Measurements from ENCODE around the gene KIF5A.

The KIF5A gene

DNA sequence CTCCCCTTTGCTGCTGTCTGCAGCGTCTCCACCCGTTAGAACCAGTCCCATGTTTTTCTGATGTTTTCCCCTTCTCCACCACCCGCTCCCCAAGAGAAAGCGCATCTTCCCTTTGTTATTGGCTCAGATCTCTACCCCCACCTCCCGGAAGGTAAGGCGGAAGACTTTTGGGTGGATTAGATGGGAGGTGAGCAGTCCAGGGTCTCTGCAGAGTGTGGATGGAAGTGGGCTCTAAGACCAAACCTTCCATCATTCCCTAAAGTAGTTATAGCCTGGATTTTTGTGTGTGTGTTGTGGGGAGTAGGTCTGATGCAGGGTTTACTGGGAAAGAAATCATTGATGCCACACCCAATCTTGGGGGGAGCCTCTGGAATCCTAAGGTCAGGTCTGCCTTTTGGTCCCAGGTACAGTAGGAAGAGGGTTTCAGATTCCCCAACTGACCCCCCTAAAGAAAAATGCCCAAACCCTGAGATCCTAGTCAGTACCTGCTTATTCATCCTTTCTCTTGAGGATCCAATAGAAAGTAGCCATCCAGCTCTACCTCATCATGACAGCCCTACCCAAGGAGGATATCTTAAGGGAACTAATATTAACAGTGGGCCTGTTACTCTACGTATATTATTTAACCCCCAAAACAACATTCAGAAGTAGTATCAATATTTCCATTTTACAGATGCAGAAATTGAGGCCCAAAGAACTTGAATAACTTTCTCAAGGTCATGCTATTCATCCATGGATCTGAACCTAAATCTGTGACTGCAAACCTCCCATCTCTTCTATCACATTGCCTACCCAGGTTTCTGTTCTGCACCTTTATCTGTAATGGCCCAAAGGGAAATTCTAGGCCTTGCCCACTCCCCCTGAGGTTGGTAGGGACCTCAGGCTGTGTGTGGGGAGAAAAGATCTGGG lies 1.1 kb downstream of the KIF5A start:
- TF ChIP-seq, protein P1, sequence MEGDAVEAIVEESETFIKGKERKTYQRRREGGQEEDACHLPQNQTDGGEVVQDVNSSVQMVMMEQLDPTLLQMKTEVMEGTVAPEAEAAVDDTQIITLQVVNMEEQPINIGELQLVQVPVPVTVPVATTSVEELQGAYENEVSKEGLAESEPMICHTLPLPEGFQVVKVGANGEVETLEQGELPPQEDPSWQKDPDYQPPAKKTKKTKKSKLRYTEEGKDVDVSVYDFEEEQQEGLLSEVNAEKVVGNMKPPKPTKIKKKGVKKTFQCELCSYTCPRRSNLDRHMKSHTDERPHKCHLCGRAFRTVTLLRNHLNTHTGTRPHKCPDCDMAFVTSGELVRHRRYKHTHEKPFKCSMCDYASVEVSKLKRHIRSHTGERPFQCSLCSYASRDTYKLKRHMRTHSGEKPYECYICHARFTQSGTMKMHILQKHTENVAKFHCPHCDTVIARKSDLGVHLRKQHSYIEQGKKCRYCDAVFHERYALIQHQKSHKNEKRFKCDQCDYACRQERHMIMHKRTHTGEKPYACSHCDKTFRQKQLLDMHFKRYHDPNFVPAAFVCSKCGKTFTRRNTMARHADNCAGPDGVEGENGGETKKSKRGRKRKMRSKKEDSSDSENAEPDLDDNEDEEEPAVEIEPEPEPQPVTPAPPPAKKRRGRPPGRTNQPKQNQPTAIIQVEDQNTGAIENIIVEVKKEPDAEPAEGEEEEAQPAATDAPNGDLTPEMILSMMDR (conservative IDR thresholded peaks at IDR 0.05) = no peak
- TF ChIP-seq ZFX (IDR thresholded peaks at IDR 0.05) = no peak
- H3K27ac ChIP-seq = no peak overlapping the region

DNA sequence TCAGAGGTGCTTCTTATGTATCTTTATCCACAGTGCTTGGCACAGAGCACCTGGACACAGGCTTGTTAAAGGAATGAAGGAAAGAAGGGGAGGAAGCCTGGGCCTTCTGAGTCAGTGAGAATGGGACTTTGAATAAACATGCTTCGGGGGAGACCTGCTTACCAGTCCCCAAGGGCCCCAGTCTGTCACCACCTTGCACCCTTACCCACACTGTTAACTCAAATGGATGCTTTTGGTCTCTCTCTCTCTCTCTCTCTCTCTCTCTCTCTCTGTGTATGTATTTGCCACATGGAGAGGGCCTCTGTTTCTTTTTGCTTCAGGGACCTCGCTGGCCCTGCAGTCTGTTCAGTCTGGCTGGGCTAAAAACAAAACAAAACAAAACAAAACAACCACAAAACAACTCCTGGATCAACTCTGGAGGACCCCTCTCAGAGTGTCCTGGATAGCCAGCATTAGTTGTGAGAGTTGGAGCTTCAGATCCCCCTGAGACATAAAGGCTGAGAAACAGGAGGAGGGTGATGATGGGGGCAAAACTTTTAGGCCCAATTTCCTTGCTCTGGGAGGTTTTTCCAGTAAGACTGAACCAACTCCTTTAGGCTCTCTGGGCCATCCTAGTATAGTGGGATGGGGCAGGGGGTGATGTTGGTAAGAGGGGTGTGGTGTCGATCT lies 1.9 kb downstream of the KIF5A start:
- H3K27ac ChIP-seq = no peak overlapping the region
- TF ChIP-seq ZFX (IDR thresholded peaks at IDR 0.05) = no peak
- TF ChIP-seq, protein P1 (conservative IDR thresholded peaks at IDR 0.05) = no peak

DNA sequence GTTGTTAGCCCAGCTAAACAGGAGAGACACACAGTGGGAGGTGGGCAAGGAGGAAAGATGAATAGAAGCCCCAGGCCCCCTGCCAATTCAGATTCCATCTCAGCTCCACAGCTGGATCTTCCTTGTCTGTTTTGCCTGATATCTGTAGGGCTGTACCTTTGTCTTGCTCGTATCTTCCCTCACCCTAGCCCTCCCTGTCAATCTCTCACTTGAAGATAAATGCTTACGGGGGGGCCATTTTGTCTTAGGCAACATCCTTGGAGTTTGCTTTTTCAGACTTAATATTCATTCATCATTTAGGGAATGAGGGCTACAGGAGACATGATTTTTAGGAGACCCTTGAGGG lies 2.4 kb downstream of the KIF5A start:
- no peak overlapping the region for H3K27ac ChIP-seq
- TF ChIP-seq, protein P1 (conservative IDR thresholded peaks at IDR 0.05) = no peak
- no peak for TF ChIP-seq ZFX (IDR thresholded peaks at IDR 0.05)

GRCh38 chr12:57552835-57553313 lies 3.0 kb downstream of the KIF5A start:
- TF ChIP-seq ZFX (IDR thresholded peaks at IDR 0.05) = no peak
- TF ChIP-seq, protein P1 (conservative IDR thresholded peaks at IDR 0.05) = no peak
- H3K27ac ChIP-seq = no peak overlapping the region

- H3K27ac ChIP-seq = no peak overlapping the region
- TF ChIP-seq ZFX (IDR thresholded peaks at IDR 0.05) = no peak
- TF ChIP-seq, protein P1 (conservative IDR thresholded peaks at IDR 0.05) = no peak
Observed at GRCh38 chr12:57553343-57554202, 3.7 kb downstream of the KIF5A start.

DNA sequence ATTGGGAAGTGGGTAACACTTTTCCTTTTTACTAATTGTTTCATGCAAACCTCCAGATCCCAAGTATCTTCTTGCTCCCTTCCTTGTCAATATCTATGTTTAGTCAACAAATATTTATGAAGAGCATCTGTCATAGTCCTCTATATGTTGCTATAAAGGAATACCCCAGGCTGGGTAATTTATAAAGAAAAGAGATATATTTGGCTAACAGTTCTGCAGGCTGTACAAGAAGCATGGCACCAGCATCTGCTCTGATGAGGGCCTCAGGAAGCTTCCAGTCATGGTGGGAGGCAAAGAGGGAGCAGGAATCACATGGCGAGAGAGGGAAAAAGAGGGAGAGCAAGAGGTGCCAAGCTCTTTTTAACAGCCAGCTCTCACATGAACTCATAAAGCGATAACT lies 4.6 kb downstream of the KIF5A start:
- TF ChIP-seq, protein P1 (conservative IDR thresholded peaks at IDR 0.05) = no peak
- H3K27ac ChIP-seq = no peak overlapping the region

Measured in C4-2B (cell line).